ENCODE results near the gene PLXNA4.

PLXNA4 gene

GRCh38 chr7:132577206-132578049 lies 1.2 kb upstream of the PLXNA4 start:
- TF ChIP-seq CTCF (IDR thresholded peaks at IDR 0.05; ENCODE audit: low read depth, low read length), result peak; percentile 28
- Histone ChIP-seq H3K4me1 (peaks cover 7% of the 10 kb centered on the region), H3K36me3 (no peaks in the 10 kb centered on the region; the same call in 1 of the 2 replicates), H3K9me3 (no peaks in the 10 kb centered on the region), H3K4me3 (ENCODE audit: low read depth, low read length) (peak overlapping the region; percentile 52), H3K27me3 (no peaks in the 10 kb centered on the region)
- peak; percentile 91 for DNase-seq

- Histone ChIP-seq H3K9me3 (no peaks in the 10 kb centered on the region), H3K27me3 (no peaks in the 10 kb centered on the region), H3K36me3 (no peaks in the 10 kb centered on the region; the same call in 1 of the 2 replicates), H3K4me1 (peaks cover 7% of the 10 kb centered on the region), H3K4me3 (ENCODE audit: low read depth, low read length) (peak overlapping the region; percentile 77)
- TF ChIP-seq CTCF (IDR thresholded peaks at IDR 0.05; ENCODE audit: low read depth, low read length), result no peak
- DNase-seq, result no peak
Observed at GRCh38 chr7:132576721-132577085, 433 bp upstream of the PLXNA4 start.

GRCh38 chr7:132575419-132575981 lies 770 bp downstream of the PLXNA4 start:
- peak overlapping the region; percentile 77 for H3K4me3 ChIP-seq (ENCODE audit: low read depth, low read length)
- DNase-seq, result peak; percentile 70
- no peaks in the 10 kb centered on the region for H3K27me3 ChIP-seq
- H3K4me1 ChIP-seq, result peaks cover 6% of the 10 kb centered on the region
- H3K9me3 ChIP-seq, result no peaks in the 10 kb centered on the region
- peak; percentile 51 for TF ChIP-seq CTCF (IDR thresholded peaks at IDR 0.05; ENCODE audit: low read depth, low read length)
- peaks cover 4% of the 10 kb centered on the region for H3K36me3 ChIP-seq

GRCh38 chr7:132574223-132574622 lies 2.0 kb downstream of the PLXNA4 start:
- peak overlapping the region; percentile 1; the same call in 1 of the 2 replicates for H3K4me3 ChIP-seq (ENCODE audit: low read depth, low read length)
- DNase-seq, result no peak
- no peak for TF ChIP-seq CTCF (IDR thresholded peaks at IDR 0.05; ENCODE audit: low read depth, low read length)
- no peaks in the 10 kb centered on the region for H3K4me1 ChIP-seq
- H3K36me3 ChIP-seq, result peaks cover 4% of the 10 kb centered on the region
- H3K9me3 ChIP-seq, result no peaks in the 10 kb centered on the region
- no peaks in the 10 kb centered on the region for H3K27me3 ChIP-seq

- Histone ChIP-seq H3K36me3 (peaks cover 4% of the 10 kb centered on the region), H3K4me3 (ENCODE audit: low read depth, low read length) (no peak overlapping the region), H3K9me3 (no peaks in the 10 kb centered on the region), H3K27me3 (no peaks in the 10 kb centered on the region), H3K4me1 (no peaks in the 10 kb centered on the region)
- DNase-seq, result no peak
- no peak for TF ChIP-seq CTCF (IDR thresholded peaks at IDR 0.05; ENCODE audit: low read depth, low read length)
Observed at GRCh38 chr7:132573251-132573955, 2.9 kb downstream of the PLXNA4 start.
